SU-DHL-6 (cell line): ENCODE results near the gene VAT1L.
A peak's percentile ranks its signal among the peaks of the same experiment; 100 is the strongest.

Experiments used
- H2AFZ ChIP-seq: fragments of 200-600 bp; sonication (generic); 2 replicates; pipeline ENCODE4 v1.6.1; 2014; ENCODE audit warnings: low read depth, mild to moderate bottlenecking, moderate library complexity, mixed read lengths, antibody characterized with exemption, low read length; ENCODE audit not compliant: severe bottlenecking
- H3F3A ChIP-seq: fragments of 200-600 bp; shearing (Covaris generic); 2 replicates; pipeline ENCODE4 v1.6.0; 2016; ENCODE audit warnings: antibody characterized with exemption, mild to moderate bottlenecking; ENCODE audit not compliant: insufficient read depth
- H3K27ac ChIP-seq: fragments of 200-600 bp; sonication (generic); 2 replicates; pipeline ENCODE4 v1.5.1; 2016; ENCODE audit warnings: low read depth, mild to moderate bottlenecking, low read length, moderate library complexity, mixed read lengths
- H3K27me3 ChIP-seq: fragments of 200-600 bp; sonication (generic), shearing (Covaris generic); 2 replicates; pipeline ENCODE4 v1.6.0; 2014; ENCODE audit warnings: mild to moderate bottlenecking, low read length
- H3K36me3 ChIP-seq: fragments of 200-600 bp; sonication (generic); 2 replicates; pipeline ENCODE4 v1.6.1; 2014; ENCODE audit warnings: mild to moderate bottlenecking, low read length, mixed read lengths
- H3K4me2 ChIP-seq: fragments of 300-600, 200-600 bp; shearing (Covaris generic), sonication (generic); 2 replicates; pipeline ENCODE4 v1.6.0; 2014; ENCODE audit warnings: low read length, low read depth, mild to moderate bottlenecking; ENCODE audit not compliant: poor library complexity, severe bottlenecking
- H3K4me3 ChIP-seq: fragments of 200-600 bp; sonication (generic); 2 replicates; pipeline ENCODE4 v1.5.1; 2014; ENCODE audit warnings: antibody characterized with exemption, low read length, mild to moderate bottlenecking, mixed read lengths; ENCODE audit not compliant: insufficient read depth, poor library complexity, severe bottlenecking
- H3K79me2 ChIP-seq: fragments of 200-600 bp; sonication (generic); 2 replicates; pipeline ENCODE4 v1.6.1; 2014; ENCODE audit warnings: mild to moderate bottlenecking, low read length, moderate library complexity; ENCODE audit not compliant: insufficient read depth
- H3K9ac ChIP-seq: fragments of 200-600 bp; sonication (generic); 2 replicates; pipeline ENCODE4 v1.7.0; 2014; ENCODE audit warnings: mild to moderate bottlenecking, low read length
- H3K9me2 ChIP-seq: fragments of 200-600 bp; sonication (generic); replicated peaks from 2 replicates; pipeline ENCODE4 v1.6.1; 2014; ENCODE audit warnings: low read length; ENCODE audit not compliant: insufficient read depth
- H3K9me3 ChIP-seq: fragments of 200-600 bp; sonication (generic); 2 replicates; pipeline ENCODE4 v1.6.1; 2014; ENCODE audit warnings: low read length, mixed read lengths; ENCODE audit not compliant: insufficient read depth
- H4K20me1 ChIP-seq: fragments of 200-600 bp; sonication (generic); 2 replicates; pipeline ENCODE4 v1.6.1; 2014; ENCODE audit warnings: low read depth, mild to moderate bottlenecking, antibody characterized with exemption, low read length, moderate library complexity, mixed read lengths
- EZH2phosphoT487 ChIP-seq: fragments of 200-600 bp; sonication (generic), shearing (Covaris generic); conservative IDR thresholded peaks from 2 replicates; pipeline ENCODE4 v1.6.1; 2018; ENCODE audit warnings: mild to moderate bottlenecking, antibody characterized with exemption, low read length, moderate library complexity, mixed read lengths
- TF ChIP-seq, protein P1 (sequence below): fragments of 200-600 bp; sonication (generic); IDR thresholded peaks from one replicate; pipeline ENCODE4 v1.5.1; 2017; ENCODE audit warnings: antibody characterized with exemption, mild to moderate bottlenecking, low read length, moderate library complexity; ENCODE audit not compliant: insufficient read depth, poor library complexity, severe bottlenecking

The VAT1L gene, protein sequence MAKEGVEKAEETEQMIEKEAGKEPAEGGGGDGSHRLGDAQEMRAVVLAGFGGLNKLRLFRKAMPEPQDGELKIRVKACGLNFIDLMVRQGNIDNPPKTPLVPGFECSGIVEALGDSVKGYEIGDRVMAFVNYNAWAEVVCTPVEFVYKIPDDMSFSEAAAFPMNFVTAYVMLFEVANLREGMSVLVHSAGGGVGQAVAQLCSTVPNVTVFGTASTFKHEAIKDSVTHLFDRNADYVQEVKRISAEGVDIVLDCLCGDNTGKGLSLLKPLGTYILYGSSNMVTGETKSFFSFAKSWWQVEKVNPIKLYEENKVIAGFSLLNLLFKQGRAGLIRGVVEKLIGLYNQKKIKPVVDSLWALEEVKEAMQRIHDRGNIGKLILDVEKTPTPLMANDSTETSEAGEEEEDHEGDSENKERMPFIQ

DNA sequence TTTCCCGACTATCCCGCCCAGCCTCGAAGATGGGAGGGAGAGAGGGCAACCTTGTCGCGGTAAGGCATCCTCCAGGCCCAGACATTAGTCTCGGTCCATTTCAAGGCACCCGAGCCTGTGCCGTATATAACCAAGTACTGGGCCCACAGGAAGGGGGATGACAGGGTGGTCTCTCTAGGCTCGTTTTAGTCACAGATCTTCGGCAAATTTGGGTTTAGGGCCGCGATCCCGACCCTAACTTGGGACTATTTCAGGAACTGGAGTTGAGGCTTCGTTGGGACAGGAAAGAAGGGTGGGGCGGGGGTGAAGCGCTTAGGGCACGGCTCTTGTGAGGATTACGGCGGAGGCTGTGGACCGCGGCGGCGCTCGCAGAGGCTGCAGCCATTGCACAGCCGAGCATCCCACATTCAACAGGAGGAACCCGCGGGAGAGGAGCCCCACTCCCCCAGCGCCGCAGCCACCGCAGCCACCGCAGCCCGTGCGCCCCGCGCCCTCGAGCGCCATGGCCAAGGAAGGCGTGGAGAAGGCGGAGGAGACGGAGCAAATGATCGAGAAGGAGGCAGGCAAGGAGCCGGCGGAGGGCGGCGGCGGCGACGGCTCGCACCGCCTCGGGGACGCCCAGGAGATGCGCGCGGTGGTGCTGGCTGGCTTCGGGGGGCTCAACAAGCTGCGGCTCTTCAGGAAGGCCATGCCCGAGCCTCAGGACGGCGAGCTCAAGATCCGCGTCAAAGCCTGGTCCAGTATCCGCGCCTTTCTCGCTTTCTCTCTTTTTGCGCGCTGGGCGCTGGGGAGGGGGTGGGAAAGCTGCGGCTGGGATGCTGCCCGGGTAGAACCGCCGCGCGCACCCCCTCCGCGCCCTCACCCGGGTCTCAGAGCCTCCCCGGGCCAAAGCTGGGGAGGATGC lies at the start of gene VAT1L:
TSS of gene VAT1L (plus strand) at position 384 of the 904 bp plus-strand sequence. CDS start at position 503, 119 bp downstream.
- peak within 1 kb of the TSS; percentile 12 for H3K4me2 ChIP-seq
- no peaks in the 10 kb centered on the region for H3K27me3 ChIP-seq
- H3K27ac ChIP-seq = no peak within 1 kb of the TSS
- H3F3A ChIP-seq = no peaks in the 10 kb centered on the region
- no peaks in the 10 kb centered on the region for H3K9me3 ChIP-seq
- H3K36me3 ChIP-seq = no peaks in the 10 kb centered on the region
- H4K20me1 ChIP-seq = no peaks in the 10 kb centered on the region
- TF ChIP-seq, protein P1, sequence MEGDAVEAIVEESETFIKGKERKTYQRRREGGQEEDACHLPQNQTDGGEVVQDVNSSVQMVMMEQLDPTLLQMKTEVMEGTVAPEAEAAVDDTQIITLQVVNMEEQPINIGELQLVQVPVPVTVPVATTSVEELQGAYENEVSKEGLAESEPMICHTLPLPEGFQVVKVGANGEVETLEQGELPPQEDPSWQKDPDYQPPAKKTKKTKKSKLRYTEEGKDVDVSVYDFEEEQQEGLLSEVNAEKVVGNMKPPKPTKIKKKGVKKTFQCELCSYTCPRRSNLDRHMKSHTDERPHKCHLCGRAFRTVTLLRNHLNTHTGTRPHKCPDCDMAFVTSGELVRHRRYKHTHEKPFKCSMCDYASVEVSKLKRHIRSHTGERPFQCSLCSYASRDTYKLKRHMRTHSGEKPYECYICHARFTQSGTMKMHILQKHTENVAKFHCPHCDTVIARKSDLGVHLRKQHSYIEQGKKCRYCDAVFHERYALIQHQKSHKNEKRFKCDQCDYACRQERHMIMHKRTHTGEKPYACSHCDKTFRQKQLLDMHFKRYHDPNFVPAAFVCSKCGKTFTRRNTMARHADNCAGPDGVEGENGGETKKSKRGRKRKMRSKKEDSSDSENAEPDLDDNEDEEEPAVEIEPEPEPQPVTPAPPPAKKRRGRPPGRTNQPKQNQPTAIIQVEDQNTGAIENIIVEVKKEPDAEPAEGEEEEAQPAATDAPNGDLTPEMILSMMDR = no peak
- H3K79me2 ChIP-seq = no peaks in the 10 kb centered on the region
- H2AFZ ChIP-seq = no peak within 1 kb of the TSS
- H3K9ac ChIP-seq = no peak within 1 kb of the TSS
- H3K9me2 ChIP-seq = no peaks in the 10 kb centered on the region
- no peak within 1 kb of the TSS for H3K4me3 ChIP-seq

DNA sequence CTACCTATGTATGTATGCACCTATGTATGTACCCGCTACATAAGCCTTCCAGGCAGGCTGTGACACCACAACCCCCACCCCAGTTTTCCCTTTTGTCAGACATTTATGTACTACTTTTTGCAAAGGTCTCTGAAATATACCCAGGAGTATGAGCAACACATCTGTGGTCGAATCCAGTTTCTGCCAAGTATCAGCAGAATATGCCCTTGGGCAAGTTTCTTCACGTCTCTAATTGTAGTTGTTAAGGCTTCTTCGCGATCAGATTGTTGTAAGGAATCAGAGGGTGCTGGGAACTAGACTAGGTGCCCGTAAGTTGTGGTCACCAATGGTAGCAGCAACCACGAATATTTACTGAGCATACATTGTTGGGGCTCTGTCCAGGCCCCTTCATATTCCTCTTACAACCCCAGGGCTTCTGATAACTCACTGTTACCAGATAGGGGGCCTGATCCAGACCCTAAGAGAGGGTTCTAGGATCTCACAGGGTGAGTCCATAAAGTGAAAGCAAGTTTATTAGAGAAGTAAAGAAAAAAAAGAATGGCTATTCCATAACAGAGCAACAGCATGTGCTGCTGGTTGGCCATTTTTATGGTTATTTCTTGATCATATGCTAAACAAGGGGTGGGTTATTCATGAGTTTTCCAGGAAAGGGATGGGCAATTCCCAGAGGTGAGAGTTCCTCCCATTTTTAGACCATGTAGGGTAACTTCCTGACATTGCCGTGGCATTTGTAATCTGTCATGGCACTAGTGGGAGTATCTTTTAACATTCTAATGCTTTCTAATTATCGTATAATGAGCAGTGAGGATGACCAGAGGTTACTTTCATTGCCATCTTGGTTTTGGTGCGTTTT lies 49.4 kb upstream of the VAT1L start:
- H3K4me2 ChIP-seq = no peak overlapping the region
- H3K9me3 ChIP-seq = no peaks in the 10 kb centered on the region
- H3K4me3 ChIP-seq = no peak overlapping the region
- H2AFZ ChIP-seq = no peak overlapping the region
- H3K27ac ChIP-seq = no peak overlapping the region
- H3F3A ChIP-seq = no peaks in the 10 kb centered on the region
- TF ChIP-seq, protein P1 = no peak
- TF ChIP-seq EZH2phosphoT487 = no peak
- H4K20me1 ChIP-seq = no peaks in the 10 kb centered on the region
- no peaks in the 10 kb centered on the region for H3K27me3 ChIP-seq
- no peaks in the 10 kb centered on the region for H3K9me2 ChIP-seq
- H3K36me3 ChIP-seq = no peaks in the 10 kb centered on the region
- no peak overlapping the region for H3K9ac ChIP-seq
- no peaks in the 10 kb centered on the region for H3K79me2 ChIP-seq

DNA sequence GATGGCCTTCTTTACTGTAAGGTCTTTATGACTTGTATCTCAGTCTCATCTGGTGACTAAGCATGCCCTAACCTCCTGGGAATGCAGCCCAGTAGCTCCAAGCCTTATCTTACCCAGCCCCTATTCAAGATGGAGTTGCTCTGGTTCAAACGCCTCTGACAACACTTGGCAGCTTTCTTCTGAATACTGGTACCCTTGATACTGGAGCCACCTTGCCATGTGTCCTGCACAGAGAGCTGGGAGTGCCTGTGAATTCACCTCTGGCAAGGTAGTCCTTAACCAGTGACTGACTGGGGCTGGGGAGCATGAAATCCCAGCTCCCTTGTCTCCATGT lies 48.8 kb upstream of the VAT1L start:
- H2AFZ ChIP-seq = no peak overlapping the region
- no peaks in the 10 kb centered on the region for H3K9me2 ChIP-seq
- no peak overlapping the region for H3K27ac ChIP-seq
- H3K9ac ChIP-seq = no peak overlapping the region
- no peaks in the 10 kb centered on the region for H4K20me1 ChIP-seq
- no peak overlapping the region for H3K4me2 ChIP-seq
- H3K36me3 ChIP-seq = no peaks in the 10 kb centered on the region
- TF ChIP-seq, protein P1 = no peak
- TF ChIP-seq EZH2phosphoT487 = no peak
- H3K79me2 ChIP-seq = no peaks in the 10 kb centered on the region
- no peak overlapping the region for H3K4me3 ChIP-seq
- H3K9me3 ChIP-seq = no peaks in the 10 kb centered on the region
- no peaks in the 10 kb centered on the region for H3K27me3 ChIP-seq
- no peaks in the 10 kb centered on the region for H3F3A ChIP-seq
